Spleen (tissue), 7 donors: ENCODE data around the gene BARX2.

Experiments used
- POLR2A ChIP-seq, 3 donors: fragments of 450-650 bp; IDR thresholded peaks; one replicate each; pipeline ENCODE4 v1.5.1; 2017; ENCODE audit warnings: antibody characterized with exemption in 3 of 3, mild to moderate bottlenecking in 1 of 3
- POLR2AphosphoS5 ChIP-seq, 3 donors: sonication (generic); formaldehyde crosslinking; IDR thresholded peaks; one replicate each; pipeline ENCODE4 v1.5.1; 2017; ENCODE audit warnings: antibody characterized with exemption in 3 of 3
- TF ChIP-seq, protein P1 (sequence below), 11 experiments: fragments of 200-600 bp in 7 of 11; fragments of 450-650 bp in 4 of 11; sonication (generic) in 4 of 11; IDR thresholded peaks in 8 of 11; conservative IDR thresholded peaks in 3 of 11; 1 replicate in 7 of 11; 2 replicates in 4 of 11; pipeline versions ENCODE4 v1.4.0 to v1.8.0; 2016 to 2021; ENCODE audit warnings: antibody characterized with exemption in 11 of 11, inconsistent platforms in 4 of 11, mild to moderate bottlenecking in 1 of 11
- donor health status: DM: no; HTN: no; CAD: no; lungs with moderate emphysema.
- donor health status: DM: no; HTN: no; CAD: no.
- donor health status: DM: no; HTN: no; CAD: no.

DNA sequence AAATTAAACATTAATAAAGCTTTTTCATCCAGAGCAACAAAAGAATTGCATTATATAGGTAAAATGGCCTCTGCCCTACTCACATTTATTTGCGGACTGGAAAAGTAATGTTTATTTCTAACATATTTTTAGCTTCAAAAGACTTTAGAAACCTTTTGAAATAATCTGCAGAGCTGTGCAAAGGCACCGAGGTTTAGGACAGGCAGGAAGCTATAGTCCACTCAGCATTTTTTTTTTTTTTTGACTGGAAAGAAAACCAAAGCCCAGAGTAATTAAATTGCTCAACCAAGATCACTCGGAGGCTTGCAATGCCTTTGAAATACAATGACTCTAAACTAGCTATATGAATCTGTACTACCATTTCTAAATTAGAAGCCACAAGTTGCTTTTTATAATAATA lies 19.1 kb downstream of the BARX2 start:
- TF ChIP-seq, protein P1, sequence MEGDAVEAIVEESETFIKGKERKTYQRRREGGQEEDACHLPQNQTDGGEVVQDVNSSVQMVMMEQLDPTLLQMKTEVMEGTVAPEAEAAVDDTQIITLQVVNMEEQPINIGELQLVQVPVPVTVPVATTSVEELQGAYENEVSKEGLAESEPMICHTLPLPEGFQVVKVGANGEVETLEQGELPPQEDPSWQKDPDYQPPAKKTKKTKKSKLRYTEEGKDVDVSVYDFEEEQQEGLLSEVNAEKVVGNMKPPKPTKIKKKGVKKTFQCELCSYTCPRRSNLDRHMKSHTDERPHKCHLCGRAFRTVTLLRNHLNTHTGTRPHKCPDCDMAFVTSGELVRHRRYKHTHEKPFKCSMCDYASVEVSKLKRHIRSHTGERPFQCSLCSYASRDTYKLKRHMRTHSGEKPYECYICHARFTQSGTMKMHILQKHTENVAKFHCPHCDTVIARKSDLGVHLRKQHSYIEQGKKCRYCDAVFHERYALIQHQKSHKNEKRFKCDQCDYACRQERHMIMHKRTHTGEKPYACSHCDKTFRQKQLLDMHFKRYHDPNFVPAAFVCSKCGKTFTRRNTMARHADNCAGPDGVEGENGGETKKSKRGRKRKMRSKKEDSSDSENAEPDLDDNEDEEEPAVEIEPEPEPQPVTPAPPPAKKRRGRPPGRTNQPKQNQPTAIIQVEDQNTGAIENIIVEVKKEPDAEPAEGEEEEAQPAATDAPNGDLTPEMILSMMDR (IDR thresholded peaks at IDR 0.05 in 8 of 11, conservative IDR thresholded peaks at IDR 0.05 in 3 of 11), result no peak
- TF ChIP-seq POLR2A (IDR thresholded peaks at IDR 0.05) (no peak), POLR2AphosphoS5 (IDR thresholded peaks at IDR 0.05) (no peak)
